ENCODE results near the gene BMPER.

DNA sequence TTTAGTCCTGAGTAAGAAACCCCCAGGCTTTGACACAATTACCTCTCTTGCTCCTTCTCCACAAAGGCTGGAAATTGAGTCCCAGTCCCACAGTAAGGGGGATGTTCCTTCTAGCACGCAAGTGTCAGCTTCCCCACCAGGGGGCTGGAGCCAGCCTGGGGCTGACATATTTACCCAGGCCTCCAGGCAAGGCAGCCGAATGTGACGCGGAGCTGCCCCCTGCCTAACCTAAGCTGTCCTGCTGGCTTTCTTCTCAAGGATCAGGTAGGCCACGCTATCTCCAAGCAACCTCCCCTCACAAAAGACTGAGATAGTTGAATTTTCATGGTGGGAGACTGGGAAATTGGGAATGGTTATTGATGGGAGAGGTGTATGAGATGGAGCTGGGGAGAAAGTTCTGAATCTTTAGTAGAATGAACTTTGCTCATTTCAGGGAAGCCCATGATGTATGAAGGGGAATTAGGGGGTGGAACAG, 19.2 kb upstream of the BMPER start:
- TF ChIP-seq, protein P1, sequence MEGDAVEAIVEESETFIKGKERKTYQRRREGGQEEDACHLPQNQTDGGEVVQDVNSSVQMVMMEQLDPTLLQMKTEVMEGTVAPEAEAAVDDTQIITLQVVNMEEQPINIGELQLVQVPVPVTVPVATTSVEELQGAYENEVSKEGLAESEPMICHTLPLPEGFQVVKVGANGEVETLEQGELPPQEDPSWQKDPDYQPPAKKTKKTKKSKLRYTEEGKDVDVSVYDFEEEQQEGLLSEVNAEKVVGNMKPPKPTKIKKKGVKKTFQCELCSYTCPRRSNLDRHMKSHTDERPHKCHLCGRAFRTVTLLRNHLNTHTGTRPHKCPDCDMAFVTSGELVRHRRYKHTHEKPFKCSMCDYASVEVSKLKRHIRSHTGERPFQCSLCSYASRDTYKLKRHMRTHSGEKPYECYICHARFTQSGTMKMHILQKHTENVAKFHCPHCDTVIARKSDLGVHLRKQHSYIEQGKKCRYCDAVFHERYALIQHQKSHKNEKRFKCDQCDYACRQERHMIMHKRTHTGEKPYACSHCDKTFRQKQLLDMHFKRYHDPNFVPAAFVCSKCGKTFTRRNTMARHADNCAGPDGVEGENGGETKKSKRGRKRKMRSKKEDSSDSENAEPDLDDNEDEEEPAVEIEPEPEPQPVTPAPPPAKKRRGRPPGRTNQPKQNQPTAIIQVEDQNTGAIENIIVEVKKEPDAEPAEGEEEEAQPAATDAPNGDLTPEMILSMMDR (IDR thresholded peaks at IDR 0.05), result no peak
- TF ChIP-seq POLR2A (IDR thresholded peaks at IDR 0.05), result no peak
- TF ChIP-seq EP300 (IDR thresholded peaks at IDR 0.05), result no peak

All from tibial nerve (tissue), 4 donors.